ENCODE measurements around the gene CDH8. TPM values are rescaled to one million over a fixed set of nuclear protein-coding genes. Genes with fewer than 3 reads are reported as not detected.

The CDH8 gene
- total RNA-seq, 4 donors from 2014 or later: not detected

DNA sequence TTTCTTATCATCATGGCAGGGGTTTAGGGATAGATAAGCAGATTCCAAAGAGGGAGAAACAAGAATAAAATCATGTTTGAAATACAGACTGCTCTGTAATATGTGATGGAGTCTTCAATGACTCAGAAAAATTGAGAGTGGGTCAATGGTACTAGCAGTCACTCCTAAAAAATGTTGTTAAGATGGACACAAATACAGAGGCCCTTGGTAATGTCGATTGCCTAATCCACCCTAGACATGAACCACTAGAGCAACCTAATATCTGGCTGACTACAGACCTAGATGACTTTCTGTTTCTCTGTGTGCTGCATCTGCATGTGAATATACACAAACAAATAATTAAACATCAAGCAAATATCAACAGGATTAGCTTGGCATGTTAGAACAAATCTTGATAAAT is 135.8 kb downstream of the CDH8 start:
- DNase-seq (ENCODE audit: low spot score) (no peak), ATAC-seq (ENCODE audit: low FRiP score) (no peak)
- TF ChIP-seq, protein P1, sequence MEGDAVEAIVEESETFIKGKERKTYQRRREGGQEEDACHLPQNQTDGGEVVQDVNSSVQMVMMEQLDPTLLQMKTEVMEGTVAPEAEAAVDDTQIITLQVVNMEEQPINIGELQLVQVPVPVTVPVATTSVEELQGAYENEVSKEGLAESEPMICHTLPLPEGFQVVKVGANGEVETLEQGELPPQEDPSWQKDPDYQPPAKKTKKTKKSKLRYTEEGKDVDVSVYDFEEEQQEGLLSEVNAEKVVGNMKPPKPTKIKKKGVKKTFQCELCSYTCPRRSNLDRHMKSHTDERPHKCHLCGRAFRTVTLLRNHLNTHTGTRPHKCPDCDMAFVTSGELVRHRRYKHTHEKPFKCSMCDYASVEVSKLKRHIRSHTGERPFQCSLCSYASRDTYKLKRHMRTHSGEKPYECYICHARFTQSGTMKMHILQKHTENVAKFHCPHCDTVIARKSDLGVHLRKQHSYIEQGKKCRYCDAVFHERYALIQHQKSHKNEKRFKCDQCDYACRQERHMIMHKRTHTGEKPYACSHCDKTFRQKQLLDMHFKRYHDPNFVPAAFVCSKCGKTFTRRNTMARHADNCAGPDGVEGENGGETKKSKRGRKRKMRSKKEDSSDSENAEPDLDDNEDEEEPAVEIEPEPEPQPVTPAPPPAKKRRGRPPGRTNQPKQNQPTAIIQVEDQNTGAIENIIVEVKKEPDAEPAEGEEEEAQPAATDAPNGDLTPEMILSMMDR (IDR thresholded peaks at IDR 0.05): no peak

DNA sequence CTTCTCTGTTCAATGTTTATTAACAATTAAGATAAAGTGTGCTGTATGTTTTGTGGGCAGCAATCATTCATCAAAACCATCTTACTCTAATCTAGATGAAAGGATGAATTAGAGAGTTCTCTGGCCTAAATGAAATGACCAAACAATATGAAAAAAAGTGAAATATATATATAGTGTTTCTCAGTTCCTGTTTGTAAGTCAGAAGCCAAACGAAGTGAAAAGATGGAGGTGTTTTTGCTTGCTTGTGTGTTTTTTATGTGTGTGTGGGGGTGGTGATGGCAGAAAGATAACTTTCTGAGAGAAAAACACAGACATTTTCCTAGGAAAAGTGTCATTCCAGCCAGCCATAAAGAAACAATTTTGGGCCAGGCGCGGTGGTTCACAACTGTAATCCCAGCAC is 138.6 kb downstream of the CDH8 start:
- DNase-seq (ENCODE audit: low spot score) (no peak), ATAC-seq (ENCODE audit: low FRiP score) (no peak)
- TF ChIP-seq, protein P1 (IDR thresholded peaks at IDR 0.05): no peak

DNA sequence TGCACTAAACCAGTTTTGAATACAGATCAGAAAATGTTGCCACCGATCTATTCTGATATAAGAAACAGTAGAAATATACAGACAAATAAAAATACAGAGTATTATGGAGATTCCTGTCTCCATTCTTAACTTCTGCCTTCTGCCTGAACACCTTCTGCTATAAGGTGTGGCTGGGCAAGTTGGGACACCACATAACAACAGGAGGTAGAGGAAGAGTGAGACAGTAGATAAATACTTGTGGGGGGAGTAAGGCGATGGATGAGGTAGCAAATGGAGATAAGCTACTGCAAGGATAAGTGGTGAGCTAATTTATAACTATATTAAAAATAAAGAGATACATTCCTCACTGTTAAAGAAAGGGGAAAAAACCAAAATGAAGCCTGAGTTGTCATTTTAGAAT is 143.7 kb downstream of the CDH8 start:
- ATAC-seq (ENCODE audit: low FRiP score) (no peak), DNase-seq (ENCODE audit: low spot score) (no peak)
- TF ChIP-seq, protein P1 (IDR thresholded peaks at IDR 0.05): no peak

DNA sequence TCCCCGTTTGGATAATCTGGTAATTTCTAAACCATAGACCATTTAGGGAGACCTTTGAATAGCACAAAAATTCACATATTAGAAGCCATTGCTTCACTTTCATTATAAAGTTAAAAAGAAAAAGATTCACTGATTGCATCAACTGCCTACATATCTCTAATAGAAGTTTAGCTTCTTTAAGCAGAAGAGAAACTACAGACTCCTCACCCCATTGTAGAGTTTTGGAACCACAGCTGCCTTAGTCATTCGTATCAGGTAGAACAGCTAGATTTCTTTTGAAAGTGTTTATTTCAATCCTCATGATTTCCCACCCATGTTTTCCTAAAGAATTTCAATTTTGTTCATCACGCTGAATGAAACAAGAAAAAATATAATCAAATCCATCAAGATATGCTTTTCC is 144.8 kb downstream of the CDH8 start:
- ATAC-seq (ENCODE audit: low FRiP score): no peak
- TF ChIP-seq, protein P1 (IDR thresholded peaks at IDR 0.05): no peak

DNA sequence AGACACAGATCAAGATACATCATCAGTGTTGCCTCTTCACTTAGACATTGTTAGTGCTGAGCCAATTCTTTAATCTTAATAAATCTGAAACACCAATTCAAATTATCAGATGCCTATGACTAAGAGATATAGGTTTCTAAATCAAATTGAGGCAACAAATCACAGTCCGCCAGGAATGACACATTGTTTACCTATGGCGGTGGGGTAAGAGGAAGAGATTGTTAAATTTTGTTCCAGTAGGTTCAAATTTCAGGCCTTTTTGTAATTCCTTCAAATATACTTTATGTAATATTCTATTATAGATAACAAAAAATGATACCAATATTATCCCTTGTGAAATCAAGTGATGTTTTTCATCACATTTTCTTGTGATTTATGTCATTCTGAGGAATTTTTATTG is 145.9 kb downstream of the CDH8 start:
- ATAC-seq (ENCODE audit: low FRiP score) (no peak), DNase-seq (ENCODE audit: low spot score) (no peak)
- TF ChIP-seq, protein P1 (IDR thresholded peaks at IDR 0.05): no peak

More for the DNA sequence above, 144.8 kb downstream of the CDH8 start:
- no peak for DNase-seq (ENCODE audit: low spot score)

DNA sequence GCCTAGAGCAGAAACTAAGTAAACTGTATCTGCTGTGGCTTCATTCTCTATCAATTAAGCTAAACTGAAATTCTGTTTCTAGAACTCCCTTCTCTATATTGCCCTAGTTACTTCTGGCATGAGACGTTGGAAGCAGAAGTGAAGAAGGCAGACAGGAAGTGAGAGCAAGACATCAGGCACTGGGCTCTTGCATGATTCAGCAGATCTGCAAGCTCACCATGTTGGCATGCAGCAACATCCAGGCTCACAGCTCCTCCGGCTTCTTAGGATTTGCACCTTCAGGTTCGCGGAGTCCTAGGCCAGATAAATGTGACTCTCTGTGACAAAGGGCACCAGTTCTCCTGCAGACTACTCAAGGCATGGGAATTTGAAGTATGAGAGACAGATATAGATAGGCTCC is 148.3 kb downstream of the CDH8 start:
- DNase-seq (ENCODE audit: low spot score) (no peak), ATAC-seq (ENCODE audit: low FRiP score) (no peak)
- TF ChIP-seq, protein P1 (IDR thresholded peaks at IDR 0.05): no peak

DNA sequence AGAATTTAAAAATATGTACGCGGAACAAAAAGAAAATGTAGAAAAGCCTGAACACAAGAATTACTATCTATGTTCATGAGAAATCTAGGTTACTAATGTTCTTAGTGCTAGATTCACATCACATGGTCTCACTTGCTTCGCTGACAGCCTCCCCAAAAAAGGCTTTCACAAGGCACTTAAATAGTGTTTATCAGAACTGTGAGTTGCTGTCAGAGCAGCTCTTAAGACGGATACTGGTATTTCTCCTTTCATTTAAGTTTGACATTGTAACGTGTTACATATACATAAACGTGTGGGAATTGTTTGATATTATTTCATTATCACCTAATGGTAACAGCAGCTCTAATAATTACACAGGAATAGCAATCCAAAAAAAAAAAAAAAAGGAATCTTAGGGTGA is 150.9 kb downstream of the CDH8 start:
- TF ChIP-seq, protein P1 (IDR thresholded peaks at IDR 0.05): no peak
- DNase-seq (ENCODE audit: low spot score): no peak
- ATAC-seq (ENCODE audit: low FRiP score): no peak

Measured in omental fat pad (tissue), 4 donors.